ENCODE measurements around the gene SAMD5. TPM values are rescaled to one million over a fixed set of nuclear protein-coding genes. Genes with fewer than 3 reads are reported as not detected.

Gene SAMD5
- polyA plus RNA-seq (2013, experiment 1 of 2), result 1.8 TPM
- 1.9 TPM for polyA plus RNA-seq (2013, experiment 2 of 2)

DNA sequence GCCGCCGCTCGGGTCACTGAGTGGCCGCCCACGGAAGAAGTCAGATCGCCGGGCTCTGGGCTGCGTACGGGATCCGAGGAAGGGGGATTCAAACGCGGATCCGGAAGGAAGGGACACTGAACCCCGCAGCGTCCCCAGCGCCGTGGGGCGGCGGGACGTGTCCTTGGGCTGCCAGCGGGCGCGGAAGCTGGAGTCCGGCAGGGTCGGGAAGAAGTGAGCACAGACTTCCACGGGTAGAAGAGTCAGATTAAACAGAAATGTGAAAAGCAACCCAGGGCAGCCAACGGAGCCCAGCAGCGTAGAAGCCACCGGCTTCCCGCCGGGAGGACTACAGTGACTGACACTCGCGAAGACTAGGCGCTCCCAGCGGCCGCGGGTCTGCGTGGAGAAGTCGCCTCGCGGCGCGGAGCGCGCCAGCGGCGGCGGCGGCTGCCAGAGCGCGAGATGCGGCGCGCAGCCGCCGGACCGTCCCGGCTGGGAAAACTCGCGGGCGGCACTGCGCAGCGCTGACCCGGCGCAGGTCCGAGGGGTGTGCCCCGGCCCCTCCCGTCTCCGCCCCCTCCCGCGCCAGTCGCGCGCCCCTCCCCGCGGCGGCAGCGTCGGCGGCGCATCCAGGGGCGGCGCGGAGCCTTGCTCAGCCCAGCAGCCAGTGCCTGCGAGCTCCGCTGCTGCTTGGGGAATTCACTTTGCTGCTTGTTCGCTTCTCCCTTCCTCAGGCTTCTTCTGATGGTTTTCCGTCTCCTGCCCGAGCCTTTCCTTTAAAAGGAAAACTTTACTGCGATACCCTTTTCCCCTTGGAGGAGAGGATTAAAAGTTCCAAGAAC is at the start of gene SAMD5:
Gene SAMD5 (plus strand): TSS at position 649 of the 824 bp plus-strand sequence. CDS start 239 bp downstream, outside the sequence.
- no peak within 1 kb of the TSS for H4K91ac ChIP-seq (ENCODE audit: low read length)
- no peak within 1 kb of the TSS for H2BK5ac ChIP-seq (ENCODE audit: low read depth, low read length, poor library complexity, severe bottlenecking)
- no peak within 1 kb of the TSS for H2AK5ac ChIP-seq (ENCODE audit: low read length, severe bottlenecking)
- H2BK120ac ChIP-seq (ENCODE audit: low read depth, low read length), result peak within 1 kb of the TSS; percentile 44
- H3K4me1 ChIP-seq (ENCODE audit: control insufficient read depth, insufficient read depth, low read depth, low read length), result peaks cover 17% of the 10 kb centered on the region
- H3K4me2 ChIP-seq (ENCODE audit: low read length, poor library complexity, severe bottlenecking), result peak within 1 kb of the TSS; percentile 76
- under 1% methylated on average over 77 of the region's 90 CpGs for WGBS
- no peak within 1 kb of the TSS for H3K27ac ChIP-seq (ENCODE audit: low read length, poor library complexity, severe bottlenecking)
- H3K4ac ChIP-seq (ENCODE audit: low read depth in 1 of 2, low read length in 2 of 2), result peak within 1 kb of the TSS in 1 of 2 experiments; percentile 59
- H2BK15ac ChIP-seq (ENCODE audit: low read depth, poor library complexity, severe bottlenecking), result peak within 1 kb of the TSS; percentile 49
- peak within 1 kb of the TSS in 1 of 2 experiments; percentile 97 for H3K23ac ChIP-seq (ENCODE audit: low read length in 2 of 2)
- H3K18ac ChIP-seq (ENCODE audit: low read depth in 1 of 2, low read length in 2 of 2), result peak within 1 kb of the TSS; percentile 29 to 86
- no peaks in the 10 kb centered on the region for H3K36me3 ChIP-seq (ENCODE audit: control insufficient read depth in 1 of 2, insufficient read depth in 2 of 2, low read depth in 1 of 2, low read length in 2 of 2)
- peak within 1 kb of the TSS; percentile 58 to 77 for H3K4me3 ChIP-seq (ENCODE audit: insufficient read depth in 1 of 2, low read depth in 1 of 2, low read length in 2 of 2)
- H3K9me3 ChIP-seq (ENCODE audit: control insufficient read depth, low read length), result peaks cover 5% of the 10 kb centered on the region
- H3K27me3 ChIP-seq (ENCODE audit: control insufficient read depth in 1 of 2, insufficient read depth in 1 of 2, low read length in 2 of 2), result peaks cover 0 to 54% of the 10 kb centered on the region in 2 experiments
- peak; percentile 72 for DNase-seq
- peak within 1 kb of the TSS; percentile 80 for H4K8ac ChIP-seq (ENCODE audit: low read length)
- H3K79me1 ChIP-seq (replicated peaks; ENCODE audit: low read length, poor library complexity, severe bottlenecking), result no peaks in the 10 kb centered on the region
- H3K14ac ChIP-seq (ENCODE audit: low read length in 2 of 2), result peak within 1 kb of the TSS in 1 of 2 experiments; percentile 93
- H3K9ac ChIP-seq (ENCODE audit: low read length), result peak within 1 kb of the TSS; percentile 49
- H2BK12ac ChIP-seq (ENCODE audit: low read length in 2 of 2), result peak within 1 kb of the TSS in 1 of 2 experiments; percentile 61
- H2AFZ ChIP-seq (ENCODE audit: low read depth, low read length), result peak within 1 kb of the TSS; percentile 57

- no peaks in the 10 kb centered on the region for H3K79me1 ChIP-seq (replicated peaks; ENCODE audit: low read length, poor library complexity, severe bottlenecking)
- no peak overlapping the region for H2BK5ac ChIP-seq (ENCODE audit: low read depth, low read length, poor library complexity, severe bottlenecking)
- no peak overlapping the region for H3K14ac ChIP-seq (ENCODE audit: low read length in 2 of 2)
- 92% methylated on average over 1 of the region's 1 CpG for WGBS
- DNase-seq, result no peak
- H3K27me3 ChIP-seq (ENCODE audit: control insufficient read depth in 1 of 2, insufficient read depth in 1 of 2, low read length in 2 of 2), result no peaks in the 10 kb centered on the region
- H3K4ac ChIP-seq (ENCODE audit: low read depth in 1 of 2, low read length in 2 of 2), result no peak overlapping the region
- no peak overlapping the region for H4K91ac ChIP-seq (ENCODE audit: low read length)
- H3K4me2 ChIP-seq (ENCODE audit: low read length, poor library complexity, severe bottlenecking), result no peak overlapping the region
- no peak overlapping the region for H3K27ac ChIP-seq (ENCODE audit: low read length, poor library complexity, severe bottlenecking)
- no peak overlapping the region for H3K4me3 ChIP-seq (ENCODE audit: insufficient read depth in 1 of 2, low read depth in 1 of 2, low read length in 2 of 2)
- H4K8ac ChIP-seq (ENCODE audit: low read length), result no peak overlapping the region
- H3K18ac ChIP-seq (ENCODE audit: low read depth in 1 of 2, low read length in 2 of 2), result no peak overlapping the region
- no peaks in the 10 kb centered on the region for H3K4me1 ChIP-seq (ENCODE audit: control insufficient read depth, insufficient read depth, low read depth, low read length)
- no peak overlapping the region for H3K23ac ChIP-seq (ENCODE audit: low read length in 2 of 2)
- H3K9me3 ChIP-seq (ENCODE audit: control insufficient read depth, low read length), result no peaks in the 10 kb centered on the region
- H3K9ac ChIP-seq (ENCODE audit: low read length), result no peak overlapping the region
- H3K36me3 ChIP-seq (ENCODE audit: control insufficient read depth in 1 of 2, insufficient read depth in 2 of 2, low read depth in 1 of 2, low read length in 2 of 2), result no peaks in the 10 kb centered on the region
- H2AFZ ChIP-seq (ENCODE audit: low read depth, low read length), result no peak overlapping the region
- no peak overlapping the region for H2AK5ac ChIP-seq (ENCODE audit: low read length, severe bottlenecking)
- no peak overlapping the region for H2BK120ac ChIP-seq (ENCODE audit: low read depth, low read length)
- no peak overlapping the region for H2BK15ac ChIP-seq (ENCODE audit: low read depth, poor library complexity, severe bottlenecking)
- no peak overlapping the region for H2BK12ac ChIP-seq (ENCODE audit: low read length in 2 of 2)
Observed at GRCh38 chr6:147459780-147460179, 48.7 kb upstream of the SAMD5 start.

GRCh38 chr6:147463651-147464050 is 44.8 kb upstream of the SAMD5 start:
- no peaks in the 10 kb centered on the region for H3K27me3 ChIP-seq (ENCODE audit: control insufficient read depth in 1 of 2, insufficient read depth in 1 of 2, low read length in 2 of 2)
- no CpG with 5 or more reads among the region's 1 CpG for WGBS
- no peak for DNase-seq
- H2AFZ ChIP-seq (ENCODE audit: low read depth, low read length), result no peak overlapping the region
- no peak overlapping the region for H2BK120ac ChIP-seq (ENCODE audit: low read depth, low read length)
- no peak overlapping the region for H3K9ac ChIP-seq (ENCODE audit: low read length)
- no peak overlapping the region for H3K4me3 ChIP-seq (ENCODE audit: insufficient read depth in 1 of 2, low read depth in 1 of 2, low read length in 2 of 2)
- no peak overlapping the region for H2AK5ac ChIP-seq (ENCODE audit: low read length, severe bottlenecking)
- H2BK5ac ChIP-seq (ENCODE audit: low read depth, low read length, poor library complexity, severe bottlenecking), result no peak overlapping the region
- no peak overlapping the region for H4K91ac ChIP-seq (ENCODE audit: low read length)
- no peak overlapping the region for H3K4ac ChIP-seq (ENCODE audit: low read depth in 1 of 2, low read length in 2 of 2)
- no peak overlapping the region for H3K18ac ChIP-seq (ENCODE audit: low read depth in 1 of 2, low read length in 2 of 2)
- no peak overlapping the region for H2BK12ac ChIP-seq (ENCODE audit: low read length in 2 of 2)
- H3K27ac ChIP-seq (ENCODE audit: low read length, poor library complexity, severe bottlenecking), result no peak overlapping the region
- H3K14ac ChIP-seq (ENCODE audit: low read length in 2 of 2), result no peak overlapping the region
- no peak overlapping the region for H2BK15ac ChIP-seq (ENCODE audit: low read depth, poor library complexity, severe bottlenecking)
- H4K8ac ChIP-seq (ENCODE audit: low read length), result no peak overlapping the region
- no peak overlapping the region for H3K23ac ChIP-seq (ENCODE audit: low read length in 2 of 2)
- H3K36me3 ChIP-seq (ENCODE audit: control insufficient read depth in 1 of 2, insufficient read depth in 2 of 2, low read depth in 1 of 2, low read length in 2 of 2), result no peaks in the 10 kb centered on the region
- no peak overlapping the region for H3K4me2 ChIP-seq (ENCODE audit: low read length, poor library complexity, severe bottlenecking)
- no peaks in the 10 kb centered on the region for H3K9me3 ChIP-seq (ENCODE audit: control insufficient read depth, low read length)
- H3K79me1 ChIP-seq (replicated peaks; ENCODE audit: low read length, poor library complexity, severe bottlenecking), result no peaks in the 10 kb centered on the region
- H3K4me1 ChIP-seq (ENCODE audit: control insufficient read depth, insufficient read depth, low read depth, low read length), result no peaks in the 10 kb centered on the region

GRCh38 chr6:147467428-147467827 is 41.1 kb upstream of the SAMD5 start:
- Histone ChIP-seq H4K91ac (ENCODE audit: low read length) (no peak overlapping the region), H3K14ac (ENCODE audit: low read length in 2 of 2) (no peak overlapping the region), H3K9ac (ENCODE audit: low read length) (no peak overlapping the region), H3K4me1 (ENCODE audit: control insufficient read depth, insufficient read depth, low read depth, low read length) (no peaks in the 10 kb centered on the region), H3K27ac (ENCODE audit: low read length, poor library complexity, severe bottlenecking) (no peak overlapping the region), H3K4ac (ENCODE audit: low read depth in 1 of 2, low read length in 2 of 2) (no peak overlapping the region), H3K79me1 (replicated peaks; ENCODE audit: low read length, poor library complexity, severe bottlenecking) (no peaks in the 10 kb centered on the region), H3K18ac (ENCODE audit: low read depth in 1 of 2, low read length in 2 of 2) (no peak overlapping the region), H2BK12ac (ENCODE audit: low read length in 2 of 2) (no peak overlapping the region), H3K36me3 (ENCODE audit: control insufficient read depth in 1 of 2, insufficient read depth in 2 of 2, low read depth in 1 of 2, low read length in 2 of 2) (no peaks in the 10 kb centered on the region), H2BK5ac (ENCODE audit: low read depth, low read length, poor library complexity, severe bottlenecking) (no peak overlapping the region), H3K27me3 (ENCODE audit: control insufficient read depth in 1 of 2, insufficient read depth in 1 of 2, low read length in 2 of 2) (no peaks in the 10 kb centered on the region), H4K8ac (ENCODE audit: low read length) (no peak overlapping the region), H2BK120ac (ENCODE audit: low read depth, low read length) (no peak overlapping the region), H2AK5ac (ENCODE audit: low read length, severe bottlenecking) (no peak overlapping the region), H2AFZ (ENCODE audit: low read depth, low read length) (no peak overlapping the region), H3K4me3 (ENCODE audit: insufficient read depth in 1 of 2, low read depth in 1 of 2, low read length in 2 of 2) (no peak overlapping the region), H2BK15ac (ENCODE audit: low read depth, poor library complexity, severe bottlenecking) (no peak overlapping the region), H3K4me2 (ENCODE audit: low read length, poor library complexity, severe bottlenecking) (no peak overlapping the region), H3K23ac (ENCODE audit: low read length in 2 of 2) (no peak overlapping the region), H3K9me3 (ENCODE audit: control insufficient read depth, low read length) (peaks cover 2% of the 10 kb centered on the region)
- WGBS, result 97% methylated on average over 4 of the region's 5 CpGs
- DNase-seq, result no peak
